ENCODE measurements around the gene INSYN2A. TPM values are rescaled to one million over a fixed set of nuclear protein-coding genes. Genes with fewer than 3 reads are reported as not detected.

Gene INSYN2A
- total RNA-seq, 1 donor from 2014 or later = 0.14 TPM

DNA sequence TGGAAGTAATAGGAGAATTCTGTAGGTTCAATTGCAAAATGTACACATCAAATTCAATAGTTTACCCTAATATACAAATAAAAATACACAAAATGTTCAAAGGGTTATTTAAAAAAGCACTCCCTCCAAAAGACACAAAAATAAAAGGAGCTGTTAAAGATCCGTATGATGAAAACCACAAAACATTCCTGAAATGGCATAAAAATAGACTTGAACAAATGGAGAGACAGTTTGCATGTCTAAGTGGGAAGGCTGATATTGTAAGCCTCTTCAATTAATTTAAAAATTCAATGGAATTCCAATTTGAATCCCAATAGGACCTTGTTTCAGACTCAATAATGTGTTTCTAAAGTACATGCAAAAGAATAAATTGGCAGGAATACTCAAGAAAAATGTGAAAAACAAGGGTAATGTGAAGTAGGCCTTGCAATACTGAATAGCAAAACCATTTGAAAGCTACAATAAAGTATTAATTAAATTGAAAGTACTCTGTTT lies 38.0 kb upstream of the INSYN2A start:
- intact Hi-C loops (cut with DNase I) = no loop called here
- DNase-seq = no peak
- no peak for TF ChIP-seq CTCF (IDR thresholded peaks at IDR 0.05)
- Histone ChIP-seq H3K27ac (no peak overlapping the region), H3K27me3 (no peaks in the 10 kb centered on the region), H3K4me3 (no peak overlapping the region), H3K36me3 (no peaks in the 10 kb centered on the region), H3K9me3 (no peaks in the 10 kb centered on the region), H3K4me1 (no peaks in the 10 kb centered on the region)
- ATAC-seq = no peak

DNA sequence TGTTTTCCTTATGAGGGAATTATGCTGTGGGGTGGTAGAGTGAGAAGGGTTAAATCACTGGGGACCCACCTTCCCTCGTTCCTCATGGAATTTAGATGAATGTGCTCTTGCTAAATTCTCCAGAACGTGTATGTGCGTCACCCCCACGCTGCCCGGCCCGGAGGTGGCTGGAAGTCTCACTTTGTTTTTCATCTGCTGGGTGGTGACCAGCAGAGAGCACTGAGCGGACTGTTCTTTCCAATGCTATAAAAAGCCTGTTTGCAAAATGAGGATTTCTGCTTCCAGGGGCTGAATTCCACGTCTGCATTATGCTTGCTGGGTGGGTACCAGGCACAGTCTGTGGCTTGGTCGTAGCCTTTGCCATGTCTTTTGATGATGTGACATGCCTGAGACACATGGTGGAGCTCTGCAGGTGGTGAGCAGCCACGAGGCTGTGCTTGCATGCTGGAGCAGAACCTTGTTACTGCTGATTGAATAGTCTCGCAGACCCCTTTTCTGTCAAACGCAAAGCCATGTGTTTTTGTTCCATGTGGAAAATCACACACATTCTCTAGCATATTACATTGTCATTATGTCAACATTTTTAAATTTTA lies 31.9 kb upstream of the INSYN2A start:
- Histone ChIP-seq H3K4me3 (no peak overlapping the region), H3K27me3 (no peaks in the 10 kb centered on the region), H3K4me1 (no peaks in the 10 kb centered on the region), H3K9me3 (no peaks in the 10 kb centered on the region), H3K36me3 (no peaks in the 10 kb centered on the region), H3K27ac (no peak overlapping the region)
- TF ChIP-seq CTCF (IDR thresholded peaks at IDR 0.05) = no peak
- intact Hi-C loops (cut with DNase I) = no loop called here
- ATAC-seq = no peak
- no peak for DNase-seq

DNA sequence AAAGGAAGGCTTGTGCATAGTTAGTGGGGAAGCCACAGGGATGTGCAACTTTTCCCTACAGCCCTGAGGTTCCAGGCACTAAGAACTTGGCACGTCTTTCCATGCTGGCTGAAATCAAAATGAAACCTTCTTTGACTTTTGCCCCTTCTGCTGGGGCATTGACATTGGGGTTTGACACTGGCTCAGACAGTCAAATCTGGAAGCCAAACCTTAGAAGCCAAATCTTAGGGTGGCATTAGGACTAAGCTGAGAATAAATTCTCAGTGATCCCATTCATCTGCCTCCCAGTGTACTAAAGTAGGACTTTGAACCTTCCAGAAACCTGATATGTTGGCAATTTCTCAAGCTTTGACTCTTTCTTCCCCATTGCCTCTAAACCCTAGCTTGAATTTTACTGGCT lies 31.3 kb upstream of the INSYN2A start:
- no peaks in the 10 kb centered on the region for H3K4me1 ChIP-seq
- H3K36me3 ChIP-seq = no peaks in the 10 kb centered on the region
- no peaks in the 10 kb centered on the region for H3K27me3 ChIP-seq
- no peak overlapping the region for H3K27ac ChIP-seq
- no peak for ATAC-seq
- intact Hi-C loops (cut with DNase I) = no loop called here
- TF ChIP-seq CTCF (IDR thresholded peaks at IDR 0.05) = no peak
- no peak overlapping the region for H3K4me3 ChIP-seq
- H3K9me3 ChIP-seq = no peaks in the 10 kb centered on the region
- DNase-seq = no peak

GRCh38 chr10:127227027-127227426 lies 30.6 kb upstream of the INSYN2A start:
- no peak for DNase-seq
- intact Hi-C loops (cut with DNase I) = no loop called here
- no peaks in the 10 kb centered on the region for H3K36me3 ChIP-seq
- TF ChIP-seq CTCF (IDR thresholded peaks at IDR 0.05) = no peak
- no peak for ATAC-seq
- H3K27ac ChIP-seq = no peak overlapping the region
- no peak overlapping the region for H3K4me3 ChIP-seq
- H3K27me3 ChIP-seq = no peaks in the 10 kb centered on the region
- no peaks in the 10 kb centered on the region for H3K9me3 ChIP-seq
- H3K4me1 ChIP-seq = no peaks in the 10 kb centered on the region

DNA sequence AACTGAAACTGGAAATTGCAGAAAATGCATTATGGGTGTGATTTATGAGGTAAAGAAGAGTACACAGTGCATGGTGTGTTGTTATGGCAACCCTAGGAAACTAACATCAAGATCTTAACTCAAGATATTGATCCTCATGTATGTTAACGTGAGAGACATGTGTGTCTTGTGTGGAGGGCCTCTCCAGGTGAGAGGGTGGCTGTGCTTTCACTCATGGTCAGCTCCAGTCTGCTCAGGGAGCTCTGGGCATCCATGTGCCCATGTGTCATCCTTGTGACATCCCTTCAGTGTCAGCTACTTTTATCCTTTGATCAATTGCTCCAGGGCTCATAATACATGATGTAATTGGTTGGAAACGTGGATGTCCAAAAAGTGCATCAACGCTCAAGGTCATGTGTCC lies 24.9 kb upstream of the INSYN2A start:
- Histone ChIP-seq H3K27me3 (no peaks in the 10 kb centered on the region), H3K9me3 (no peaks in the 10 kb centered on the region), H3K36me3 (no peaks in the 10 kb centered on the region), H3K4me3 (no peak overlapping the region), H3K27ac (no peak overlapping the region), H3K4me1 (no peaks in the 10 kb centered on the region)
- no peak for DNase-seq
- ATAC-seq = no peak
- intact Hi-C loops (cut with DNase I) = no loop called here
- TF ChIP-seq CTCF (IDR thresholded peaks at IDR 0.05) = no peak

DNA sequence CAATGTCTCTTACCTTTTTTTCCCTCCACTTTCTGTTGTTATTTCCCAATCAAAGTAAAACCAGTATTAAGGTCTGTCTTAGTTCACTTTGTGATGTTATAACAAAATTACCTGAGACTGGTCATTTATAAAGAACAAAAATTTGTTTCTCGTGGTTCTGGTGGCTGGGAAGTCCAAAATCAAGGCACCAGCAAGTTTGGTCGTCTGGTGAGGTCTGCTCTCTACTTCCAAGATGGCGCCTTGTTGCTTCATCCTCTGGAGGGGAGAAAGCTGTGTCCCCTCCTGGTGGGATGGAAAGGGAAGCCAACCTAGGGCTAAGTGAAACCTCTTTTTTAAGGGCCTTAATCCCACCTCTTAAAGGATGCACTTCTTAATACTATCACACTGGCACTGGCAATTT lies 22.3 kb upstream of the INSYN2A start:
- Histone ChIP-seq H3K4me3 (no peak overlapping the region), H3K4me1 (no peaks in the 10 kb centered on the region), H3K27me3 (no peaks in the 10 kb centered on the region), H3K36me3 (no peaks in the 10 kb centered on the region), H3K27ac (no peak overlapping the region), H3K9me3 (no peaks in the 10 kb centered on the region)
- intact Hi-C loops (cut with DNase I) = no loop called here
- no peak for ATAC-seq
- no peak for DNase-seq
- TF ChIP-seq CTCF (IDR thresholded peaks at IDR 0.05) = no peak
